ENCODE results near the gene BCAP31.
"Not testable (repeated sequence)": the region's sequence is repeated elsewhere in the genome, so short reads cannot be mapped to it uniquely, and the experiment has no call there.

The BCAP31 gene

DNA sequence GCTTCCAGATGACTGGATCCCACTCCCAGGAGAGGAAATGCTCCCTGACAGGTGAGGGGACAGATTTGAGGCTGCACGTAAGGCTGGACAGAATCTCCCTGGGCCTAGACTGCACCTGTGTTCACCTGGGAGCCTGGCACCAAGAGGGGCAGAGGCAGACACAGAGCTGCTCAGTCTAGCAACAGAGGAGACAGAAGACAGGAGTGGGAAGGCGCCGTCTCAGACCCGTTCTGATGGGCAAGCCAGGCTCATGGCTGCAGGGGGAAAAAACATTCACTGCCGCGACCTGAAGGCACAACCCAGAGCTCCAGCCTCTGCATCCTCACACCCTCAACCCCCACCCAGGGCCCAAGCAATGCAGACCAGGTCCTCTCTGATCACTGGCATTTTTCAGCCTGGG lies 16.8 kb downstream of the BCAP31 start:
- no peak for DNase-seq

DNA sequence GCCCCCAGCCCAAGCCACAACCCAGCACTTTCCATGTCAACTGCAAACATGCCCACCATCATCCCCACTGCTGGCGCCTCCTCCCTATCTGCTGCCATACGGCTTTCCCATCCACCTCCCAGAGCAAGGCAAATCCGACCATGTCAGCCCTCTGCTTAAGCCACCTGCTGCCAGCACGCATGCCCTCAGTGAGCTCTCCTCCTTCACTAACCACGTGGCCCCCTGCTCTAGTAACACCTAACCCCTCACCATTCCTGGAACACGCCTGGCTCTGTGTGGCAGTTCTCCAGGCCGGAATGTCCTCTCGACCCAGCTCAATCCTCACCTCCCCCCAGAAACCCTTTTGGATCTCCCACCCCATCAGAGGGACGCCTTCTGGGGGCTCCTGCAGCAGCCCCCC lies 17.4 kb downstream of the BCAP31 start:
- no peak for DNase-seq

DNA sequence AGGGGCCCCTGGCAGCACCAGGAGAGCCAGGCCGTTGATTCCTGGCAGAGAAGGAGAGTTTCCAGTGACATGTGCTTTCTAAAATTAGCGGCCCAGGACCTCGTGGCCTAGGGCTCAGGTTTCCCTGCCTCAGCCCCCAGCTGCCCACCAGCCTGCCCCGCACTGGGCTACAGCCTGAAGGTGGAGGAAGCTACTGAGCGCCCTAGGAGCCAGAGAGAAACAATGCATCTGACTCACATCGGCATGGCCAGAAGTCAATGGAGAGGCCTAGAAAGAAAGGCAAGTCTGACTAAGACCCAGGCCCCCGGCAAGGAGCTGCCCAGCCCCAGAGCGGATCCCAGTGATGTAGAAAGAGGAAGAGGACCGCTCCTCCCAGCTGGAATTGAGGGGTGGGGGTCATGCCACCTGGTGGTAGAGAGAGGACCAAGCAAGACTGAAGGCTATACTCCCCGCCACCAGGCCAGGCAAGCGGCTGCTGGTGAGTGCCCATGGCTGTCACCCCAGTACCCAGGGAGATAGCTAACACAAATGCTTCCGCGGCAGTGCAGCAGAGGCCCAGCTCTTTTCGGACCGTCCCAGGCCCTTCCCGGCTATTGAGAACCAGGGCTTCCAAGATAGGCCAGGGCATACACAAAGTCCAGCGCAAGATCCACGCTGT lies 18.7 kb downstream of the BCAP31 start:
- not testable (repeated sequence) for DNase-seq

DNA sequence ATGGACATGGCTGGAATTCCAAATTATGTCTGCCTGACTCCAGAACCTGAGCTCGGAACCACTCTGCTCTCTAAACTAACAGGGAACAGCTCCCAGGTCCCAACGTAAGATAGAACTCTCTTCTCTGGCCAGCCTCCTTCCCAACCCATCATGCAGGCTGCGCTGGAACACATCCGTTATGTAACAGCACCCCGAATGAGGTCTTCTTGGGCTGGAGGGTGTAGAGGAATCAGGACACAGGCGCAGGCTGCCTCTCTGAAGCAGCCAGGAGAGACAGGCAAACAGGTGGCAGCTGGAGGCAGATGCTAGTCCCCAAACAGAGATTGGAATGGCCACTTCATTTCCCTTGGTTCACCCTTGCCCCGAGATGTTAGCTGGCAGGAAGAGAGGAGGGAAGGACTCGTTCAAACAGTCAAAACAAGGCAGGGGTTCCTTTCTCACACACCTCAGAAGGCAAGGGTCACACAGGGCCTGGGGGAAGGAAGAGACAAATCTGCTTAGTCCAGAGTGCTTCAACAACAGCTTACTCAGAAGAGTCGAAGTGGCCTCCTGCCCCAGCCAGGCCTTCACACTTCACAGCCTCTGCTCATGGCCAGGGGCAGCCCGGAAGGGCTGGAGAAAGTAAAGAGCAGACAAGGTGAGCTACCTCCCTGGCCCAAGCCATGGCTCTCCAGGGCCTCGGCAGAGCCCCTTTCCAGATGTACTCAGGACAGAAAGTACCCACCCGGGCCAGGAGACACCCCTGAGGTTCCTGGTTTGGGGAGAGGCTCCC lies 19.4 kb downstream of the BCAP31 start:
- DNase-seq, result not testable (repeated sequence)

DNA sequence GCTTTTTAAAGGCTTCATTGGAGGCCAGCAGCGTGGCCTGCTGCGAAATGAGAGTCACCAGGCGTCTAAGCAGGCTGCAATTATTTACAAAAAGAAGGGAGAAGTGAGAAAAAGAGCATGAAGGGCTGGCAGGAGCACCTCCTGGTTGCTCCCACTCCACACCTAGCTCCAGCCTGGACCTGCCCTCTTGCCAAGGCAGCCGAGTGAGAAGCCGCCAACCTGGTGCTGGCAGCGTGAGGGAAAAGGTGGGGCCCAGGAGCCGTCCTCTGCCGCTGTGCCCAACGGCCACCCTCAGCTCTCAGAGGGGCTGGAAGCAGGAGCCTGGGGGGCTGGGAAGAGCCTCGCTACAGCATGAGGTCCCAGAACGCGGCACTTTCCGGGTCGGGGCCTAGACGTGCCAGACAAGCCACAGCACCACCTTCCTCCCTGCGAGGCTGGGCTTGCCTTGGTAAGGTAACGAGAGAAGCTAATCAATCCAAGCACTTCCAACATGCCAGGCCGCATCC lies 20.1 kb downstream of the BCAP31 start:
- no peak for DNase-seq

DNA sequence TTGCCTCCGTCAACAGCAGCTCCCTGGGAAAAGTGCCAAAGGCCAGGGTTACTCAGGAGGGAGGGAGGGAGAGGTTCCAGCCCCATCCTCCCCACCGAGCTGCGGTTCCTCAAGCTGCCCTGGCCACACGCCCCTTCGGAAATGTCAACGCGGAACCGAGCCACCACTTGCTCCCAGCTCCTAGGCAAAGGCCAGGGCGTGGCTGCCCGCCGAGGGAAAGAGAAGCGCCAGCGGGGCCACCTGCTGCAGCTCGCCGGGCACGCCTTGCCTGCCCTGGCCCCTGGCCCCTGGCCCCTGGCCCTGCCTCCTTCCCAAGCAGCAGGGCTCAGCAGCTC lies 21.2 kb downstream of the BCAP31 start:
- DNase-seq, result no peak

DNA sequence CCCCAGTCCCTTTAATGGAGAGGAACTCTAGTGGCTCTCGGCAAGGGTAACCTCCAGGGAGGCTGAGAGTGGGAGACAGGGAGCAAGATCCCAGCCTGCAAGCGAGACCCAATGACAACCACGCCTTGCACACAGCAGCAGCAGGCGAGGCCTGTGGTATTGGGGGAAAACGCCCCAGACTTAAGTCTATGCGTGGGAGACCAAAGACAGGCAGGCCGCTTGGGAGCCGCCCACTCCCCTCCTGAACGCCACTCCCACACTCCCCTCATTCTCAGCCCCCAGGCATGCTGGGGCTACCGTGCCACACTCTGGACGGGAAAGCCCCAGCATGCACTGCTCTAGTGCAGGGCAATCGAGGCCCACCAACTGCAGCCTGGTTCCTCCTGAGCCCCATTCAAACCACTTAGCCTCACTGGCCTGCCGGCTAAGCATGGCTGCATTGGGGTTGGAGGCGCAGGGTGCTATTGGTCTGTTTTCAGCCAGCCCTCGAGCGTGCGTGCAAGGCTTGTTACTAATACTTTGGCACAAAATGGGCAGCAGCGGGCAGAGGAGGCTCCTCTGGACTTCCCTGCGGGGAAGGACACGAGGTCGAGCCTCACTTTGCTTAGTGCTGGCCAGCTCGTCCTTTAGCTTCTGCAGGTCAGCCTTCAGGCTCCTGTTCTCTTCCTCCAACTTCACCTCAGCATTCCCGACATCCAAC lies 21.7 kb downstream of the BCAP31 start:
- DNase-seq, result no peak

DNA sequence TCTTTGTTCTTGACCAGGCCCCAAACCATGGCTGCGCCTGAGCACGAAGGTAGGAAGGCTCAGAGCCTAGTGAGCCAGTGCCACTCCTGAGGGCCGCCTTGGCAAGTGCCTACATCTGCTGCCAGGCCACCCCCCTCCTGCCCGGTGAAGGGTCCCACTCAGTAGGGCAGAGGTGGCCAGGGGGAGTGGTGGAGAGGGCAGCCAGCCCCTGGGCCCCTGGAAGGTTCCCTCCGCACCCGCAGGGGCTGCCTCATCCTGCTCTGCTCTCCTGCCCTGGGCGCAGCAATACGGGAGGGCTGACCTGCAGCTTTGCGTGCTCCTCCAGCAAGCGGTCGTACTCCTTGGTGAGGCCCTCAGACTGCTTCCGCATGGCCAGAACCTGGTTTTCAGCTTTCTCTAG lies 22.5 kb downstream of the BCAP31 start:
- no peak for DNase-seq

DNA sequence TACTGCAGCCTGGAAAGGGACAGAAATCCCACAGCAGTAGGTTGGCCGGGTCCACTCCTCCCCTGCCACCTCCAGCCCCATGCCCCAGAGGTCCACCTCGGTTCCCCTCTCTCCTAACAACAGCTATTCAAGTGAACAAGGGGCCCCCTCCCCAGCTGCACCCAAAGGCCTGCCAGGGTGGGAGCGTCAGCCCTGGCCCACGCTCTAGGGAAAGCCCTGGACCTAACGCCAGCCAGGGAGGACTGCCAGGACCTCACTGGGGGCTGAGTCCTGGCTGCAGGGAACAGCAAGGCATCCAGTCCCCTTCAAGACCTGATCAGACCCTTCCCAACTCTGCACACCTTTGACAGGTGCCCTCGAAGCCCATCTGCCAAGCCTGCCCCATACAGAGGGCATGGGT lies 23.2 kb downstream of the BCAP31 start:
- DNase-seq, result no peak

DNA sequence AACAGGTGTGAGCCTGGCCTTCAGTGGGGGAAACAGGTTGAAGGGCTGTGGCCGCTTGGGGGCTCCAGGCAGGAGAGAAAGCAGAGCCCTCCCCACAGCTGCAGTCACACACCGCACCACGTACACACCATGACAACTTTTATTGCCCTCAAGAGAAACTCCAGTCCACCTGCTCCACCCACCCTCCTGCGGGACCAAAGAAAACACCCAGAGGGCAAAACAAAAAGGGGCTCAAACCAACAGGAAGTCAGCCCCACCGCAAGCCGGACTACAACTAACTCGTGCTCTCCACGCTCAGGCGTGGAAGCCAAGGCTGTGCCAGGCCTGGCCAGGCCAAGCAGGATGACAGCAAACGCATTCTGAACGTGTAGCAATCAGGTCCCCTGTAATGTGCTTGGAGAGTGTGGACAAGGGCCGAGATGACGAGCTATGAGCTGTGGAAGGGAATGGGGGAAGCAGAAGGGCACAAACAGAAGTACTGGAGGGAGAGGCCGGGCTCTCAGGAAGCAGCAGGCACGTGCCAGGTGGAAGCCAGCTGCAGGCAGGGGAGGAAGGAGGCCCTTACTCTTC lies 23.7 kb downstream of the BCAP31 start:
- DNase-seq, result no peak

DNA sequence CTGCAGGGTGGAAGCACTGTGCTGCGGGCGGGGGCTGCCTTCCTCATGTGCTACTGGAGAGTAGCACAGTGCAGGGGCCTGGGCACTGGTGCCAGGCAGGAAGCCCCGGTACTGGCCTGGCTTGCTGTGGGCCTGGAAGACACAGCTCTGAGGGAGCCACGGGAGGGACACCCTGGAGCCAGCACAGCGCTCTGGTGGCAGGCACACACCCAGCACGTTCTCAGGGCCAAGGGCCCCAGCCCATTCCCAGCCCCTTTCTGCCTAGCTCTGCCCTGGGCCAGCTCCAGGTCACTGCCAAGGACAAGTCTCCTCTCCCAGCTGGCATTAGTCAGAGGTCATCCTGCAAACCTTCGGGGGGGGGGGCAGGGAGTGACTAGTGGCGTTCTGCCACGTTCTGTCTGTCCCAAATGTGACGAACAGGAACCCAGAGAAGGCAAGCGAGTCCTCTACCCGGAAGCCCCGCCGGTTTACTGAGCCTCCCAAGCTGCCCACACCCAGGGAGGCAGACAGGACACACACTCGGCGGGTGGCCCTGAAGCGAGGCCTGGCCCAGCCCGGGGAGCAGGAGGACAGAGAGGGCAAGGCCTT lies 24.3 kb downstream of the BCAP31 start:
- DNase-seq, result not testable (repeated sequence)

DNA sequence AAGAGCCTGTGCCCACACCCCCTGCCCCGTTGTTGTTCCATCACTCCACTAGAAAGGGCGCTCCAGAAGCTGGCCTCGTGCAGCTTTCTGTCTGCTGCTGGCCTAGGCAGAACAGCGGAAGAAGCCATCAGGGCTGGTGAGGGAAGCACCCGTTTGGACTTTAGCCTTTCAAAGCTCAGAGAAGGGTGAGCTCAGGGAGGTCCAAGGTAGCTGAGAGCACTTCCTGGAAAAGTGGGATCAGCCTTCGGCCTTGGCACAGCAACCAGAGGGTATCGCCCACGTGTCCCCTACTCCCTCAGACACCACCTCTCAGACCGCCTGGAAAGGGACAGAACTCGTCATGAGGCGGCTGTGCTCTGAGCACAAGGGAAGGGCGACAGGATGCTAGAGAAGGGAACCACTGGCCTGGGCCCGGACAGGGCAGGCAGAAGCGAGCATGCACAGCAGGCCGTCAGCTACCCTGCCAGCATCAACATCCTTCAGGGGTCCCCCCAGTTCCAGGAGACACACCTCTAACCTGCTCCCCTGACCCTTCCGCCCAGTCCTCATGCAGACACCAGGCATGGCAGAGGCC lies 24.9 kb downstream of the BCAP31 start:
- DNase-seq, result not testable (repeated sequence)

DNA sequence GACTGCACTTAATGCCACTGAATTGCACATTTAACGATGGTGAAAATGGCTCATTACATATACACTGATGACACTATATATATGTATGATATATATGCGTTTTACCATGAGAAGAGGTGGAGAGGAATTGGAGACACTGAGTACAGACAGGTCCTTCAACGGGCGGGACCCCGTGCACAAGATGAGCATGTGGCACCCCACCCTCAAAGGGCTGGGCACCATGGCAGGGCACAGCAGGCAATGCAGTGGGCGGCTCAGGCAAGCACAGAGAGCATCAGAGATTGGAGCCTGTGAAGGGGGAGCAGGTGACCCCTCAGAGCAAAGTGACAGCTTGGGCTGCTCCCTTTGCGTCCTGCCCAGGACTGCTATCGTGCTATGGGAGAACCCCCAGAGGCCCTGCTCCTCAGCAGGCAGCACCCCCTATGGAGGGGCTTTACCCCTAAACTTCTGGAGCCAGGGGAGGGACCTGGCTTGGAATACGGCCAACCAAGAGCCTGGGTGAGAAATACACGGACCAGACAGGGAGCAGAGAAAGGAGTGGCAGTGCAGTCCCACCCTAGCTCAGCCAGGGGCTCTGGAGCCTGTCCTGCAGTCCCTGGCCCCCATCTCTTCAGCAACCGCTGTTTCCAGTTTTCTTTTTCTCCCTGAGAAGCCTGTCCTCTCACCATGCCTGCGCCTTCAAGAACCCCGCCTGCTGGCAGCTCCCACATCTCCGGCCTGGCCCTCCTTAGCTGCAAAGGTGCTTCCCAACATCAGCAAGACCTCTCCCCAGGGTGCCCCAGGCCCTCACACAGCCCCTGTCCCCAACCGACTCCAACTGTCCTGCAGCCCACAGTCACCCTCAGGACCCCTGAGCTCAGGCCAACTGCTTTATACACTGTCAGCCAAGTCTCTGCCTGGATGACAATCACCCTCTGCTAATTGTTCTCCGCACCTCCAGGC lies 26.0 kb downstream of the BCAP31 start:
- no peak for DNase-seq

DNA sequence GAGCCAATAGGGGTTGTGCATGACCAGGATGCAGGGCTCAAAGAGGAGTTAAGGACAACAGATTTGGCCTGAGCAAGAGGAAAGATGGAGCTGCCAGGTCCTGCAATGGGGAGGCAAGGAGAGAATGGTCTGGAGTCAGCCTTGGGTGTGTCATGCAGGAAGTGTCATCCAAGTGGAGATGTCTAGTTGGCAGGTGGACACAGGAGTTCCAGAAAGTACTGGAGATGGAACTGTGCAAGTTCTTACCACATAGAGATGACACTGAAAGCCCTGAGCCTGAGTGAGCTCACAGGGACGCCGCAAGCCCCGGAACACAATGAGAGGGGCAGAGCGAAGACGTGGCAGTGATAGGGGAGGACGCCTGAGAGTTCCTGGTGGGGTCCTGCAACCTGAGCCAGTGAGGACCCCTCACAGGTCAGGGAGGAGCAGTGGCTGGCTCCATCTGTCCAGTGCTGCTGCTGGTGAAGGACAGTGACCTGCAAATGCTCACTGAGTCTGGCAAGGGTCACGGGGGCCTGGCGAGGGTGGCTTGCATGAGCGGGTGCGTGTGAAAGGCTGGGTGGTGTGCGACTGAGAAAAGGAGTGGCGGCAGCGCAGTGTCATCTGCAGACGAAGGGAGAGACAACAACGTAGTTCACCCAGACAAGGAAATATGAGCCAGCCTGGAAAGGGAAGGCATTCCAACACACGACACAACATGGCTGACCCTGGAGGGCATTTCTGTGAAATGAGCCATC lies 27.0 kb downstream of the BCAP31 start:
- DNase-seq, result not testable (repeated sequence)

DNA sequence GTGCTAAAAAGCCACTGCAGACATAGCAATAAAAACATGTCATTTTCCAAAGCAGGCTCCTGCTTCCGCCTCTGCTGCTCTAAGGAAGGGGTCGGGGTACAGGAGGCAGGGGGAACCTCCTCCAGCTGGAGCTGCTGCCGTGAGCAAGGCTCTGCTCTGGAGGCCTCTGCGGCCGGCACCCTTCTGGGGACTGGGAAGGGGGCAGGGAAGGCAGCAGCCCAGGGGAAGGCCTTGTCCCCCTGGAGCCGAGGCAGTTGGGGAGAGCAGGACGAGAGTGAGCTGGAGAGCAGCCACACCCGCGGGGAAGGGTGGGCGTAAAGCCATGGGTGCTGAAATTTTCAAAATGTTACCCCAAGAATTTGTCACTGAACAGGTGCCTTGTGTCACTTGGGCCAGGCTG lies 27.6 kb downstream of the BCAP31 start:
- not testable (repeated sequence) for DNase-seq

DNA sequence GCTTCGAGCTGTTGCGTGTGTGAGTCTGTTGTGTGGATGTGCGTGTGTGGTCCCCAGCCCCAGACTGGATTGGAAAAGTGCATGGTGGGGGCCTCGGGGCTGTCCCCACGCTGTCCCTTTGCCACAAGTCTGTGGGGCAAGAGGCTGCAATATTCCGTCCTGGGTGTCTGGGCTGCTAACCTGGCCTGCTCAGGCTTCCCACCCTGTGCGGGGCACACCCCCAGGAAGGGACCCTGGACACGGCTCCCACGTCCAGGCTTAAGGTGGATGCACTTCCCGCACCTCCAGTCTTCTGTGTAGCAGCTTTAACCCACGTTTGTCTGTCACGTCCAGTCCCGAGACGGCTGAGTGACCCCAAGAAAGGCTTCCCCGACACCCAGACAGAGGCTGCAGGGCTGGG lies 28.1 kb downstream of the BCAP31 start:
- no peak for DNase-seq

DNA sequence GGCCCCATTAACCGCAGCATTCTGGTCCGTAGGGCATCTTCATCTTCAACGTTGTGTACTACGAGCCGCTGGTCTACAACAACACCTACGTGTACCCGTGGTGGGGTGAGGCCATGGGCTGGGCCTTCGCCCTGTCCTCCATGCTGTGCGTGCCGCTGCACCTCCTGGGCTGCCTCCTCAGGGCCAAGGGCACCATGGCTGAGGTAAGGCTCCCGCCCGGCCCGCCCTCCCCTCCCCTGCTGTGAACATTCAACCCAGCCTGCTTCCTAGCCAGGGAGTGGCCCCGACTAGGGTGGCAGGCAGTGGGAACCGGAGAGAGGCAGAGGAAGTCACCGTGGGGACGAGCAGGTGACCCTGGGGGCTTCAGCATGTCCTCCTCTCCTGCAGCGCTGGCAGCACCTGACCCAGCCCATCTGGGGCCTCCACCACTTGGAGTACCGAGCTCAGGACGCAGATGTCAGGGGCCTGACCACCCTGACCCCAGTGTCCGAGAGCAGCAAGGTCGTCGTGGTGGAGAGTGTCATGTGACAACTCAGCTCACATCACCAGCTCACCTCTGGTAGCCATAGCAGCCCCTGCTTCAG lies 29.4 kb downstream of the BCAP31 start:
- no peak for DNase-seq

DNA sequence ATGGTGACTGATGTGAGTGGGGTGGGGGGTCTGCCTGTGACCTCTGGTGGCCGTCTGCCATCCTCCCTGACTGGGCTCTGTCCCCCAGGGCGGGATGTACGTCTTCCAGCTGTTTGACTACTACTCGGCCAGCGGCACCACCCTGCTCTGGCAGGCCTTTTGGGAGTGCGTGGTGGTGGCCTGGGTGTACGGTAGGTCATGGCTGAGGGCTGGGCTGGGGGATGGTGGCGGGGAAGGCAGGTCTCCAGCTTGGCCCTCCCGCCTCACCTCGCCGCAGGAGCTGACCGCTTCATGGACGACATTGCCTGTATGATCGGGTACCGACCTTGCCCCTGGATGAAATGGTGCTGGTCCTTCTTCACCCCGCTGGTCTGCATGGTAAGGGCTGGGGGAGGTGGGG lies 29.9 kb downstream of the BCAP31 start:
- DNase-seq, result not testable (repeated sequence)

DNA sequence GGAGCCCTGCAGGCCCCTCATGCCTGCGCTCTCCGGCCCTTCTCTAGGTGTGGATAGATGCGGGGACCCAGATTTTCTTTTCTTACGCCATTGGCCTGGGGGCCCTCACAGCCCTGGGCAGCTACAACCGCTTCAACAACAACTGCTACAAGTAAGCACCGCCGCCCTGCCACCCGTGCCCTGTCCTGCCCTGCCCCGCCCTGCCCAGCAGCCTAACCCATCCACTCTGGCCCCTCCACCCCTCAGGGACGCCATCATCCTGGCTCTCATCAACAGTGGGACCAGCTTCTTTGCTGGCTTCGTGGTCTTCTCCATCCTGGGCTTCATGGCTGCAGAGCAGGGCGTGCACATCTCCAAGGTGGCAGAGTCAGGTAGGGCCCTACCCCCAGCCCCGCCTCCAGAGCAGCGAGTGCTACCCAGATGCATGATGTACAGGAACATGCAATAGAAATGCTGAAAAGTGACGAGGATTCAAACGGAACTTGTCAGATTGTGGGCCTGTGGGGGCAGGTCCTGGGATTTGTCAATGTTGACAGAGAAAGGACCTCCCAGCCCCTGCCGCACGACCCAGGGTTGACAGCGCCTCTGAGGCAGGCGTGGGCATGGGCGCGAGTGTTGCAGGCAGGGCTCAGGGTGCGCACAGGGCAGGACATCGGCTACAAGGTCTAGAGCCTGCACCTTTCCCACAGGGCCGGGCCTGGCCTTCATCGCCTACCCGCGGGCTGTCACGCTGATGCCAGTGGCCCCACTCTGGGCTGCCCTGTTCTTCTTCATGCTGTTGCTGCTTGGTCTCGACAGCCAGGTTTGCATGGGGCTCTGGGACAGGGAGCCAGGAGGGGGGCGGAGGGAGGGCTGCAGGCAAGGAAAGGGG lies 30.7 kb downstream of the BCAP31 start:
- no peak for DNase-seq
